Prostate gland (tissue), 2 donors: Measurements from ENCODE around the gene PSMD3. TPM values are rescaled to one million over a fixed set of nuclear protein-coding genes. Genes with fewer than 3 reads are reported as not detected.
"Not testable (repeated sequence)": the region's sequence is repeated elsewhere in the genome, so short reads cannot be mapped to it uniquely, and the experiment has no call there.

Source experiments
- DNase-seq: peaks from one replicate; pipeline ENCODE4 v3.0.0-alpha.2; 2019; ENCODE audit warnings: low spot score
- H3K27ac ChIP-seq, 2 donors: fragments of 200-600 bp; sonication (generic); 2 replicates each; pipeline ENCODE4 v1.5.1; 2017 to 2019
- H3K27me3 ChIP-seq: fragments of 200-600 bp; sonication (generic); replicated peaks from 2 replicates; pipeline ENCODE4 v1.5.1; 2019; ENCODE audit not compliant: insufficient read depth
- H3K36me3 ChIP-seq, 2 donors: fragments of 200-600 bp; sonication (generic); 1 replicate in 1 of 2; 2 replicates in 1 of 2; pipeline versions ENCODE4 v1.5.1 to v1.8.1; 2017 to 2019
- H3K4me1 ChIP-seq: fragments of 200-600 bp; sonication (generic); replicated peaks from 2 replicates; pipeline ENCODE4 v1.5.1; 2019
- H3K4me3 ChIP-seq, 2 donors: fragments of 200-600 bp; sonication (generic); 2 replicates each; pipeline ENCODE4 v1.5.1; 2017 to 2019
- H3K9me3 ChIP-seq: fragments of 200-600 bp; sonication (generic); 2 replicates; pipeline ENCODE4 v1.5.1; 2017
- CTCF ChIP-seq, 4 experiments: fragments of 200-600 bp in 2 of 4; fragments of 450-650 bp in 2 of 4; sonication (generic) in 2 of 4; IDR thresholded peaks; 1 replicate in 3 of 4; 2 replicates in 1 of 4; pipeline ENCODE4 v1.5.1; 2016 to 2019; ENCODE audit warnings: antibody characterized with exemption in 4 of 4, mild to moderate bottlenecking in 2 of 4, moderate library complexity in 2 of 4
- POLR2A ChIP-seq: fragments of 450-650 bp; IDR thresholded peaks from one replicate; pipeline ENCODE4 v1.6.1; 2016; ENCODE audit warnings: antibody characterized with exemption, mild to moderate bottlenecking
- POLR2AphosphoS5 ChIP-seq: sonication (generic); formaldehyde crosslinking; IDR thresholded peaks from one replicate; pipeline ENCODE4 v1.6.1; 2017; ENCODE audit warnings: antibody characterized with exemption
- WGBS: methylation state at CpG from one replicate; pipeline ENCODE4 v1.1.5; 2018; 5-methylcytosine and 5-hydroxymethylcytosine counted together
- intact Hi-C: fragments of 100-400 bp; cut with DNase I; formaldehyde crosslinking; loops from one replicate; pipeline ENCODE4 v1.14.2; 2022
- total RNA-seq, 2 donors: library from RNA; depleted of rRNA; stranded (reverse); fragments of >200 nt; gene quantifications; one replicate each; pipeline ENCODE4 v1.1.0, GENCODE V29; 2016

PSMD3 gene
- total RNA-seq, 2 donors from 2014 or later, result 96.4 to 116 TPM

GRCh38 chr17:40005520-40005919 is 24.9 kb downstream of the PSMD3 start:
- TF ChIP-seq POLR2A (no peak), CTCF (IDR thresholded peaks at IDR 0.05) (no peak), POLR2AphosphoS5 (no peak)
- Histone ChIP-seq H3K27me3 (no peaks in the 10 kb centered on the region), H3K9me3 (no peaks in the 10 kb centered on the region), H3K4me1 (no peaks in the 10 kb centered on the region), H3K36me3 (no peaks in the 10 kb centered on the region), H3K4me3 (no peak overlapping the region), H3K27ac (no peak overlapping the region)
- 80% methylated on average over 6 of the region's 6 CpGs for WGBS
- no peak for DNase-seq
- intact Hi-C loops, result no loop called here

GRCh38 chr17:40010946-40011500 is 30.4 kb downstream of the PSMD3 start:
- not testable (repeated sequence) for H3K4me3 ChIP-seq, H3K4me1 ChIP-seq, H3K9me3 ChIP-seq, DNase-seq, H3K36me3 ChIP-seq, H3K27me3 ChIP-seq
- 95% methylated on average over 38 of the region's 38 CpGs for WGBS
- intact Hi-C loops, result loop anchor here (5.0 to 10.0 kb wide), 3 partner anchors 156 to 284 kb away; no protein-coding TSS in a partner anchor
- peak overlapping the region in 1 of 2 donors; percentile 62 for H3K27ac ChIP-seq

GRCh38 chr17:40012017-40012647 is 31.5 kb downstream of the PSMD3 start:
- H3K4me1 ChIP-seq, DNase-seq, H3K27me3 ChIP-seq, H3K27ac ChIP-seq, H3K4me3 ChIP-seq, H3K36me3 ChIP-seq, H3K9me3 ChIP-seq: not testable (repeated sequence)
- intact Hi-C loops, result loop anchor here (5.0 to 10.0 kb wide), 3 partner anchors 155 to 283 kb away; no protein-coding TSS in a partner anchor
- 79% methylated on average over 22 of the region's 22 CpGs for WGBS

- Histone ChIP-seq H3K4me1 (no peaks in the 10 kb centered on the region), H3K4me3 (no peak overlapping the region), H3K9me3 (no peaks in the 10 kb centered on the region), H3K27me3 (no peaks in the 10 kb centered on the region), H3K27ac (peak overlapping the region; percentile 15 to 26), H3K36me3 (peaks cover 0 to under 1% of the 10 kb centered on the region in 2 donors)
- TF ChIP-seq POLR2A, result no peak
- no peak for TF ChIP-seq CTCF (IDR thresholded peaks at IDR 0.05)
- no peak for TF ChIP-seq POLR2AphosphoS5
- 56% methylated on average over 18 of the region's 18 CpGs for WGBS
- intact Hi-C loops, result loop anchor here (5.0 to 10.0 kb wide), 3 partner anchors 153 to 280 kb away; no protein-coding TSS in a partner anchor
- DNase-seq, result no peak
Observed at GRCh38 chr17:40014375-40014980, 33.9 kb downstream of the PSMD3 start.

- H3K36me3 ChIP-seq, result peaks cover 0 to 8% of the 10 kb centered on the region in 2 donors
- no peaks in the 10 kb centered on the region for H3K4me1 ChIP-seq
- no peaks in the 10 kb centered on the region for H3K9me3 ChIP-seq
- intact Hi-C loops, result loop anchor here (10.0 kb wide), 1 partner anchor 280 kb away; no protein-coding TSS in a partner anchor
- no peak within 1 kb of the TSS for H3K4me3 ChIP-seq
- peak within 1 kb of the TSS; percentile 15 to 26 for H3K27ac ChIP-seq
- no peaks in the 10 kb centered on the region for H3K27me3 ChIP-seq
- 63% methylated on average over 20 of the region's 20 CpGs for WGBS
- no peak for DNase-seq
- no peak for TF ChIP-seq CTCF (IDR thresholded peaks at IDR 0.05)
- no peak for TF ChIP-seq POLR2AphosphoS5
- no peak for TF ChIP-seq POLR2A
Observed at GRCh38 chr17:40015005-40015997, 34.7 kb downstream of the PSMD3 start, which contains the start of gene CSF3. Gene CSF3, plus strand, starts transcription at chr17:40015440. Its CDS starts 35 bp downstream, at chr17:40015475.
